CD14-positive monocyte (primary cell): ENCODE results near the gene KRTAP10-2. TPM values are rescaled to one million over a fixed set of nuclear protein-coding genes. Genes with fewer than 3 reads are reported as not detected.

Experiments used
- DNase-seq, 3 donors: peaks; one replicate each; pipeline ENCODE4 v3.0.0-alpha.2; 2011 to 2022
- H2AFZ ChIP-seq: 2 replicates; pipeline ENCODE4 v1.6.0; 2012; ENCODE audit warnings: mild to moderate bottlenecking, low read depth, low read length, inconsistent platforms; ENCODE audit not compliant: insufficient read depth, poor library complexity, severe bottlenecking
- H3K27ac ChIP-seq, 2 donors: 1 replicate in 1 of 2; 2 replicates in 1 of 2; pipeline ENCODE4 v1.5.1; 2012 to 2013; ENCODE audit warnings: low read length in 2 of 2, control low read depth in 1 of 2, inconsistent platforms in 1 of 2, low read depth in 1 of 2, mild to moderate bottlenecking in 1 of 2
- H3K27me3 ChIP-seq, 2 donors: one replicate each; pipeline versions ENCODE4 v1.6.0 to v1.6.1; 2011 to 2013; ENCODE audit warnings: low read length in 2 of 2; ENCODE audit not compliant: control insufficient read depth in 2 of 2, insufficient read depth in 2 of 2
- H3K36me3 ChIP-seq, 2 donors: replicated peaks in 1 of 2; 1 replicate in 1 of 2; 2 replicates in 1 of 2; pipeline versions ENCODE4 v1.5.1 to v1.6.1; 2012 to 2013; ENCODE audit warnings: low read length in 2 of 2, control low read depth in 1 of 2, inconsistent platforms in 1 of 2, mild to moderate bottlenecking in 1 of 2; ENCODE audit not compliant: insufficient read depth in 2 of 2, control insufficient read depth in 1 of 2
- H3K4me1 ChIP-seq, 2 donors: 1 replicate in 1 of 2; 2 replicates in 1 of 2; pipeline versions ENCODE4 v1.5.1 to v1.6.1; 2012 to 2013; ENCODE audit warnings: low read length in 2 of 2, control low read depth in 1 of 2, inconsistent platforms in 1 of 2, mild to moderate bottlenecking in 1 of 2, moderate library complexity in 1 of 2; ENCODE audit not compliant: insufficient read depth in 2 of 2, control insufficient read depth in 1 of 2
- H3K4me2 ChIP-seq: replicated peaks from 2 replicates; pipeline ENCODE3; 2012; ENCODE audit warnings: low read length, moderate library complexity, mild to moderate bottlenecking; ENCODE audit not compliant: poor library complexity, severe bottlenecking; ENCODE audit errors: extremely low read depth
- H3K4me3 ChIP-seq, 3 experiments: fragments of 200-600 bp in 1 of 3; sonication (generic) in 1 of 3; replicated peaks in 1 of 3; 1 replicate in 2 of 3; 2 replicates in 1 of 3; pipeline ENCODE4 v1.5.1; 2011 to 2013; ENCODE audit warnings: low read length in 3 of 3, mild to moderate bottlenecking in 3 of 3, control low read depth in 2 of 3, low read depth in 2 of 3, inconsistent platforms in 1 of 3, moderate library complexity in 1 of 3
- H3K79me2 ChIP-seq: 2 replicates; pipeline ENCODE4 v1.6.0; 2012; ENCODE audit warnings: mild to moderate bottlenecking, control low read depth, inconsistent platforms, low read length, moderate library complexity; ENCODE audit not compliant: insufficient read depth
- H3K9ac ChIP-seq: 2 replicates; pipeline ENCODE4 v1.6.0; 2017; ENCODE audit warnings: low read length, mild to moderate bottlenecking; ENCODE audit not compliant: insufficient read depth, poor library complexity, severe bottlenecking
- H3K9me3 ChIP-seq, 2 donors: replicated peaks in 1 of 2; 1 replicate in 1 of 2; 2 replicates in 1 of 2; pipeline versions ENCODE4 v1.5.1 to v1.6.1; 2012 to 2013; ENCODE audit warnings: low read length in 2 of 2, control low read depth in 1 of 2; ENCODE audit not compliant: control insufficient read depth in 1 of 2, insufficient read depth in 1 of 2
- H4K20me1 ChIP-seq: 2 replicates; pipeline ENCODE4 v1.6.0; 2012; ENCODE audit warnings: mild to moderate bottlenecking, low read length, control low read depth, moderate library complexity; ENCODE audit not compliant: insufficient read depth
- H3K27ac Mint-ChIP-seq, 7 donors: one replicate each; pipeline ENCODE4 v1.8.0; 2020; ENCODE audit warnings: mild to moderate bottlenecking in 7 of 7, mixed read lengths in 7 of 7, moderate library complexity in 6 of 7, inconsistent platforms in 2 of 7
- H3K27me3 Mint-ChIP-seq, 3 donors: one replicate each; pipeline ENCODE4 v1.8.0; 2021 to 2022; ENCODE audit warnings: low read depth in 3 of 3, mild to moderate bottlenecking in 3 of 3, mixed read lengths in 3 of 3, moderate library complexity in 3 of 3, inconsistent platforms in 1 of 3
- H3K36me3 Mint-ChIP-seq, 2 donors: one replicate each; pipeline ENCODE4 v1.8.0; 2020; ENCODE audit warnings: mixed read lengths in 2 of 2, inconsistent platforms in 1 of 2, mild to moderate bottlenecking in 1 of 2
- H3K4me1 Mint-ChIP-seq: one replicate; pipeline ENCODE4 v1.8.0; 2020; ENCODE audit warnings: mild to moderate bottlenecking, mixed read lengths
- H3K4me3 Mint-ChIP-seq, 2 donors: one replicate each; pipeline ENCODE4 v1.8.0; 2020; ENCODE audit warnings: mild to moderate bottlenecking in 2 of 2, mixed read lengths in 2 of 2, moderate library complexity in 1 of 2
- H3K9me3 Mint-ChIP-seq, 7 donors: one replicate each; pipeline ENCODE4 v1.8.0; 2020 to 2022; ENCODE audit warnings: mixed read lengths in 7 of 7, mild to moderate bottlenecking in 6 of 7, moderate library complexity in 6 of 7, inconsistent platforms in 2 of 7
- CTCF ChIP-seq: fragments of 200-600 bp; IDR thresholded peaks from one replicate; pipeline ENCODE4 v1.8.0; 2022; ENCODE audit warnings: antibody characterized with exemption, mild to moderate bottlenecking
- WGBS: methylation state at CpG from one replicate; pipeline ENCODE4 v1.1.5; 2013; ENCODE audit warnings: missing lambda C conversion rate; ENCODE audit not compliant: insufficient coverage; 5-methylcytosine and 5-hydroxymethylcytosine counted together
- intact Hi-C, 2 donors: fragments of 100-400 bp; cut with micrococcal nuclease; formaldehyde crosslinking; loops; one replicate each; pipeline versions ENCODE4 v1.15.0 to v1.15.1; 2023
- polyA plus RNA-seq, 3 donors: library from polyadenylated mRNA; depleted of rRNA in 1 of 3; unstranded in 2 of 3; stranded (reverse) in 1 of 3; fragments of 300-500 nt in 2 of 3; fragments of >200 nt in 1 of 3; fragmentation: Illumina TruSeq in 2 of 3; gene quantifications; 1 replicate in 2 of 3; 2 replicates in 1 of 3; pipeline ENCODE4 v1.2.3, GENCODE V29; 2012 to 2021

Gene KRTAP10-2
- polyA plus RNA-seq, 3 donors: not detected

GRCh38 chr21:44571296-44571695 is 20.0 kb upstream of the KRTAP10-2 start:
- intact Hi-C loops: no loop called here
- Mint-ChIP-seq H3K9me3 (peaks cover 7 to 32% (median 16%) of the 10 kb centered on the region in 7 donors), H3K27ac (no peak overlapping the region), H3K27me3 (peaks cover 6 to 18% (median 13%) of the 10 kb centered on the region in 3 donors), H3K4me3 (no peak overlapping the region), H3K4me1 (peaks cover 2% of the 10 kb centered on the region), H3K36me3 (no peaks in the 10 kb centered on the region)
- H3K79me2 ChIP-seq: no peaks in the 10 kb centered on the region
- H3K9ac ChIP-seq: no peak overlapping the region
- H4K20me1 ChIP-seq: no peaks in the 10 kb centered on the region
- TF ChIP-seq CTCF: no peak
- no peak overlapping the region for H2AFZ ChIP-seq
- H3K27ac ChIP-seq: no peak overlapping the region
- H3K27me3 ChIP-seq: no peaks in the 10 kb centered on the region
- H3K4me1 ChIP-seq: no peaks in the 10 kb centered on the region
- no peak overlapping the region for H3K4me3 ChIP-seq
- no peaks in the 10 kb centered on the region for H3K36me3 ChIP-seq
- no peak overlapping the region for H3K4me2 ChIP-seq
- WGBS: 100% methylated on average over 2 of the region's 4 CpGs
- H3K9me3 ChIP-seq: peaks cover 0 to 21% of the 10 kb centered on the region in 2 donors
- no peak for DNase-seq

GRCh38 chr21:44569861-44570517 is 18.7 kb upstream of the KRTAP10-2 start:
- 85% methylated on average over 11 of the region's 12 CpGs for WGBS
- TF ChIP-seq CTCF: no peak

More at GRCh38 chr21:44569861-44570517, 18.7 kb upstream of the KRTAP10-2 start:
- H3K27me3 Mint-ChIP-seq: peaks cover 6 to 17% (median 13%) of the 10 kb centered on the region in 3 donors
- no peak for DNase-seq
- H3K9me3 ChIP-seq: peaks cover 0 to 15% of the 10 kb centered on the region in 2 donors
- no peaks in the 10 kb centered on the region for H3K36me3 Mint-ChIP-seq
- no peak overlapping the region for H3K4me3 ChIP-seq
- peaks cover 8% of the 10 kb centered on the region for H3K4me1 Mint-ChIP-seq
- no peaks in the 10 kb centered on the region for H3K27me3 ChIP-seq
- no peaks in the 10 kb centered on the region for H3K79me2 ChIP-seq
- peaks cover 0 to 4% of the 10 kb centered on the region in 2 donors for H3K4me1 ChIP-seq
- no peak overlapping the region for H3K27ac ChIP-seq
- peaks cover 3 to 23% (median 12%) of the 10 kb centered on the region in 7 donors for H3K9me3 Mint-ChIP-seq
- no peaks in the 10 kb centered on the region for H3K36me3 ChIP-seq
- no peak overlapping the region for H3K4me2 ChIP-seq
- H3K27ac Mint-ChIP-seq: peak overlapping the region in 2 of 7 donors; percentile 14 to 28
- peak overlapping the region in 1 of 2 donors; percentile 10 for H3K4me3 Mint-ChIP-seq
- H2AFZ ChIP-seq: no peak overlapping the region
- intact Hi-C loops: no loop called here
- H3K9ac ChIP-seq: no peak overlapping the region
- H4K20me1 ChIP-seq: no peaks in the 10 kb centered on the region
